HG03060 (cell line): Measurements from ENCODE around the gene NAGLU.

Experiments
- ATAC-seq: cut with Tn5 transposase; IDR thresholded peaks from one replicate; pipeline ENCODE4 v1.9.1; 2021; ENCODE audit warnings: low read depth, moderate number of reproducible peaks; ENCODE audit not compliant: unreplicated experiment

The NAGLU gene

GRCh38 chr17:42586514-42587230 lies 50.6 kb downstream of the NAGLU start:
- no peak for ATAC-seq

- no peak for ATAC-seq
Measured at GRCh38 chr17:42590886-42591285, 54.8 kb downstream of the NAGLU start.

DNA sequence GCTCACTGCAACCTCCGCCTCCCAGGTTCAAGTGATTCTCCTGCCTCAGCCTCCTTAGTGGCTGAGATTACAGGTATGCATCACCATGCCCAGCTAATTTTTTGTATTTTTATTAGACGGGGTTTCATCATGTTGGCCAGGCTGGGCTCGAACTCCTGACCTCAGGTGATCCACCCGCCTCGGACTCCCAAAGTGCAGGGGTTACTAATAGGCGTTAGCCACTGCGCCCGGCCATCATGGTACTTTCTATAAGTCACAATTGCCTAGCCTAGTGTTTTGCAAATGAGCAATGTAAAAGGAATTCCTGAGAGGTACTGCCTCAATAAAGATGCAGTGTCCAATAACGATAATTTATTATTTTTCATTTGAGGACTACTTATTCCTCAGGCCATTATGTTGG lies 55.4 kb downstream of the NAGLU start:
- no peak for ATAC-seq
